ENCODE measurements around the gene COG1.

DNA sequence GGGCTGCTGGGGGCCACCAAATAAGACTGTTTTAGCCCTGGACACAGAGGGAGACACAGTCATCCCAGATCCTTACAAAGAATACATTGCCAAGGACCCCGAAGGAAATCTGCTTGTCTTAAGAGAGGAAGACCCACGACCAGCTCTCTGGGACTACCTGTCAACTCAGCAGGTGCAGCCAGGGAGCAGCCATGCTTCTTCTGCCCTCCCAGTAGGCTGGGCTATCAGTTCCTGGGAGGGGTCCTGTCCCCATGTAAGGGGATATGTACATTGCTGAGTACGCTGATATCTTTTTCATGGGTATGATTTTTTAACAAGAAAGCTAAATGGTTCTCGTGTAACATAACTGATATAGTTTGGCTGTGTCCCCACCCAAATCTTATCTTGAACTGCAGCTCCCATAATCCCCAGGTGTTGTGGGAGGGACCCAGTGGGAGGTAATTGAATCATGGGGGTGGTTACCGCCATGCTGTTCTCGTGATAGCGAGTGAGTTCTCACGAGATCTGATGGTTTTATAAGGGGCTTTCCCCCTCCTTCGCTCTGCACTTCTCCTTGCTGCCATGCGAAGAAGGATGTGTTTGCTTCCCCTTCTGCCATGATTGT is 16.8 kb upstream of the COG1 start:
- TF ChIP-seq, protein P1, sequence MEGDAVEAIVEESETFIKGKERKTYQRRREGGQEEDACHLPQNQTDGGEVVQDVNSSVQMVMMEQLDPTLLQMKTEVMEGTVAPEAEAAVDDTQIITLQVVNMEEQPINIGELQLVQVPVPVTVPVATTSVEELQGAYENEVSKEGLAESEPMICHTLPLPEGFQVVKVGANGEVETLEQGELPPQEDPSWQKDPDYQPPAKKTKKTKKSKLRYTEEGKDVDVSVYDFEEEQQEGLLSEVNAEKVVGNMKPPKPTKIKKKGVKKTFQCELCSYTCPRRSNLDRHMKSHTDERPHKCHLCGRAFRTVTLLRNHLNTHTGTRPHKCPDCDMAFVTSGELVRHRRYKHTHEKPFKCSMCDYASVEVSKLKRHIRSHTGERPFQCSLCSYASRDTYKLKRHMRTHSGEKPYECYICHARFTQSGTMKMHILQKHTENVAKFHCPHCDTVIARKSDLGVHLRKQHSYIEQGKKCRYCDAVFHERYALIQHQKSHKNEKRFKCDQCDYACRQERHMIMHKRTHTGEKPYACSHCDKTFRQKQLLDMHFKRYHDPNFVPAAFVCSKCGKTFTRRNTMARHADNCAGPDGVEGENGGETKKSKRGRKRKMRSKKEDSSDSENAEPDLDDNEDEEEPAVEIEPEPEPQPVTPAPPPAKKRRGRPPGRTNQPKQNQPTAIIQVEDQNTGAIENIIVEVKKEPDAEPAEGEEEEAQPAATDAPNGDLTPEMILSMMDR (optimal IDR thresholded peaks at IDR 0.05 in 1 of 3, IDR thresholded peaks at IDR 0.05 in 1 of 3, conservative IDR thresholded peaks at IDR 0.05 in 1 of 3; ENCODE audit: extremely low read depth in 1 of 3, insufficient read depth in 2 of 3, low read length in 3 of 3) = no peak
- no peak for TF ChIP-seq EZH2 (IDR thresholded peaks at IDR 0.05; ENCODE audit: low read length)
